HG03442 (cell line): ENCODE measurements around the gene E4F1.

ENCODE experiments used
- ATAC-seq: cut with Tn5 transposase; IDR thresholded peaks from one replicate; pipeline ENCODE4 v1.9.1; 2021; ENCODE audit warnings: mild to moderate bottlenecking, moderate library complexity; ENCODE audit not compliant: unreplicated experiment

Gene E4F1

GRCh38 chr16:2223221-2223941 is at the start of gene E4F1:
Gene E4F1, plus strand, starts transcription at chr16:2223591. Its CDS starts 23 bp downstream, at chr16:2223614.
- peak; percentile 92 for ATAC-seq

- no peak for ATAC-seq
Measured at GRCh38 chr16:2173916-2174315, 49.5 kb upstream of the E4F1 start.

- no peak for ATAC-seq
Measured at GRCh38 chr16:2174396-2175131, 48.8 kb upstream of the E4F1 start.

GRCh38 chr16:2175454-2175853 is 47.9 kb upstream of the E4F1 start:
- ATAC-seq = no peak

GRCh38 chr16:2176047-2176446 is 47.3 kb upstream of the E4F1 start:
- ATAC-seq = no peak

GRCh38 chr16:2177101-2177500 is 46.3 kb upstream of the E4F1 start:
- ATAC-seq = no peak

GRCh38 chr16:2177561-2177960 is 45.8 kb upstream of the E4F1 start:
- no peak for ATAC-seq

GRCh38 chr16:2178321-2179106 is 44.9 kb upstream of the E4F1 start:
- no peak for ATAC-seq

- ATAC-seq = no peak
Measured at GRCh38 chr16:2179107-2179501, 44.3 kb upstream of the E4F1 start.

- ATAC-seq = no peak
Measured at GRCh38 chr16:2179576-2179975, 43.8 kb upstream of the E4F1 start.

GRCh38 chr16:2180461-2180860 is 42.9 kb upstream of the E4F1 start:
- ATAC-seq = no peak

- no peak for ATAC-seq
Measured at GRCh38 chr16:2180962-2181923, 42.1 kb upstream of the E4F1 start.

GRCh38 chr16:2181952-2182351 is 41.4 kb upstream of the E4F1 start:
- no peak for ATAC-seq

GRCh38 chr16:2183671-2184070 is 39.7 kb upstream of the E4F1 start:
- ATAC-seq = no peak

- ATAC-seq = no peak
Measured at GRCh38 chr16:2184346-2184745, 39.0 kb upstream of the E4F1 start.

- no peak for ATAC-seq
Measured at GRCh38 chr16:2184962-2185361, 38.4 kb upstream of the E4F1 start.

GRCh38 chr16:2186064-2186463 is 37.3 kb upstream of the E4F1 start:
- no peak for ATAC-seq

- ATAC-seq = no peak
Measured at GRCh38 chr16:2186505-2186904, 36.9 kb upstream of the E4F1 start.

GRCh38 chr16:2187212-2187611 is 36.2 kb upstream of the E4F1 start:
- no peak for ATAC-seq

GRCh38 chr16:2188395-2188794 is 35.0 kb upstream of the E4F1 start:
- no peak for ATAC-seq
